RWPE1 (cell line): ENCODE results near the gene MYBBP1A.

ENCODE experiments used
- CTCF ChIA-PET: fragments of 350-600 bp; sonication (Branson Sonifier 250); formaldehyde crosslinking; extraction: SDS; loops from one replicate; lab custom pipeline; 2021; lab: Yijun Ruan, JAX
- POLR2A ChIA-PET: fragments of 400-600 bp; formaldehyde crosslinking; extraction: SDS; loops from one replicate; lab custom pipeline; 2020; ENCODE audit warnings: antibody characterized with exemption; ENCODE audit not compliant: low non-redundant PET; lab: Yijun Ruan, JAX
- DNase-seq: peaks from one replicate; pipeline ENCODE4 v3.0.0; 2012; ENCODE audit warnings: low spot score
- H3K27ac ChIP-seq: fragments of 450-650 bp; 2 replicates; pipeline ENCODE4 v1.5.1; 2017
- TF ChIP-seq, protein P1 (sequence below): fragments of 450-650 bp; conservative IDR thresholded peaks from 2 replicates; pipeline ENCODE4 v1.5.1; 2017; ENCODE audit warnings: low read depth, mild to moderate bottlenecking

Gene MYBBP1A

DNA sequence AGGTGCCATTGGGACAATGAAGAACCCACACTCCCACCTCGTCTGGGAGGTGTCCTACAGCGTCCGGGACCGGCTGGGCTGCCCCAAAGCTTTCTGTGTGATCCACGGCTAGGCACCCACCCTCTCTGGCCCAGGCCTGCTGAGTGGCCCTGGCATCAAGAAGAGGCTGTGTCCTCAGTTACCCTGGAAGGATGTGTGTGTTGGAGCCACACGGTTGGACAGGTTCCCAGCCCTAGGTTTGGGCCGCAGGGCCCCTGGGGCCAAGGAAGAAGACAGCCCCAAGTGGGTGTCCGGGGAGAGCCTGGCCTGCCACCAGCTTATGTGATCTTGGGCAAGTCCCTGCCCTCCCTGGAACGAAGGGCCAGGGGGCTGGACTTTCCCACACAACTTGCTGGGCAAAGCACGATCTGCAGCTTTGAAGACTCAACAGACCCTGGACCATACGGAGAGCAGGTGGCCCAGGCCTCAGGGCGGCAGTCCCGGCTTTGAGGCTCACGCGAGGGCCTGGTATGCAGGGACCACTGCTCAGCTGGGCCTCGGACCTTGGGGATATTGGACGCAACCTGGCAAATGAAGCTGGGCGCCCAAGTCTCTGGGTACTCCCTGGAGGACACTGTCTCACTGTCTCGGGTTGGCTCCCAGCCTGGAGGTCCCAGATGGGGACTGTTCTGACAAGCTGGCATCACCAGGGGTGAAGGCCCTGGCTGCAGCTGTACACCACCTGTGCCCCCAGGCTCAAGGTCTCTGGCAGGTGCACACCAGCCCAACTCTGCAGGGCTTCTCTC lies 17.5 kb downstream of the MYBBP1A start:
- H3K27ac ChIP-seq = peak overlapping the region; percentile 71
- TF ChIP-seq, protein P1, sequence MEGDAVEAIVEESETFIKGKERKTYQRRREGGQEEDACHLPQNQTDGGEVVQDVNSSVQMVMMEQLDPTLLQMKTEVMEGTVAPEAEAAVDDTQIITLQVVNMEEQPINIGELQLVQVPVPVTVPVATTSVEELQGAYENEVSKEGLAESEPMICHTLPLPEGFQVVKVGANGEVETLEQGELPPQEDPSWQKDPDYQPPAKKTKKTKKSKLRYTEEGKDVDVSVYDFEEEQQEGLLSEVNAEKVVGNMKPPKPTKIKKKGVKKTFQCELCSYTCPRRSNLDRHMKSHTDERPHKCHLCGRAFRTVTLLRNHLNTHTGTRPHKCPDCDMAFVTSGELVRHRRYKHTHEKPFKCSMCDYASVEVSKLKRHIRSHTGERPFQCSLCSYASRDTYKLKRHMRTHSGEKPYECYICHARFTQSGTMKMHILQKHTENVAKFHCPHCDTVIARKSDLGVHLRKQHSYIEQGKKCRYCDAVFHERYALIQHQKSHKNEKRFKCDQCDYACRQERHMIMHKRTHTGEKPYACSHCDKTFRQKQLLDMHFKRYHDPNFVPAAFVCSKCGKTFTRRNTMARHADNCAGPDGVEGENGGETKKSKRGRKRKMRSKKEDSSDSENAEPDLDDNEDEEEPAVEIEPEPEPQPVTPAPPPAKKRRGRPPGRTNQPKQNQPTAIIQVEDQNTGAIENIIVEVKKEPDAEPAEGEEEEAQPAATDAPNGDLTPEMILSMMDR = no peak
- no peak for DNase-seq
- ChIA-PET CTCF (interaction anchor here (0.8 to 1.5 kb wide), 3 partner anchors 29 to 85 kb away, joined by 3 to 6 read pairs (median 4); no protein-coding TSS in a partner anchor), POLR2A (no interaction called here)

DNA sequence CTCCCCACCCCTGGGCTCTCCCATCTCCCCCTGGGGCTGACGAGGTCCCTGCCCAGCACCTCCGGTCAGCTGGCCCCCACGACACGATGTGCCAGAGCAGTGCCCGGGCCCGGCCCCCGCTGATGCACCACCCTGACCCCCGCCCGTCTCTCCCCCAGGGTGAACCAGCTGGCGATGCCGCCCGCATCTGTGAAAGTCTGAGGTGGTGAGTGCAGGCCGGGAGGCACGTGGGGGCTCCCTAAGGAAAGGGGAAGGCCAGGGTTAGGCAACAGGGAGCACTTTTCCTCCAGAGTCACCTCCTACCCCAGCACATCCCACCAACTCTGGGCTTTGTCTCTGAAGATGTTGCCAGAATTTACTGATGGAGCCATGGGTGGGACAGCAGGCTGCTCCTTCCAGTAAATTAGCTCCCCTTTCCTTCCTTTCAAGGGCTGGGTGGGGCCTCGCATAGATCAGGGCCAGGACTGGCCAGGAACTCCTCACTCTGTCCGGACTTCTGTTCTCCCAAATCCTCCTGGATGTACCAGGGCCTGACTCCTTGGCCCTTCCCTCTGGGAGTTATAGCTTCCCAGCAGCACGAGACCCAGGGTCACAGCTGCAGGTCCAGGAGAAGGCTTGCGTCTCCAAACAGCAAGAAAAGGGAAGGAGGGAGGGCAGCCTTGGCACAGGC lies 18.3 kb downstream of the MYBBP1A start:
- TF ChIP-seq, protein P1 = no peak
- POLR2A ChIA-PET = interaction anchor here (1.1 kb wide), 1 partner anchor 119 kb away, joined by 3 read pairs; no protein-coding TSS in a partner anchor
- DNase-seq = no peak

DNA sequence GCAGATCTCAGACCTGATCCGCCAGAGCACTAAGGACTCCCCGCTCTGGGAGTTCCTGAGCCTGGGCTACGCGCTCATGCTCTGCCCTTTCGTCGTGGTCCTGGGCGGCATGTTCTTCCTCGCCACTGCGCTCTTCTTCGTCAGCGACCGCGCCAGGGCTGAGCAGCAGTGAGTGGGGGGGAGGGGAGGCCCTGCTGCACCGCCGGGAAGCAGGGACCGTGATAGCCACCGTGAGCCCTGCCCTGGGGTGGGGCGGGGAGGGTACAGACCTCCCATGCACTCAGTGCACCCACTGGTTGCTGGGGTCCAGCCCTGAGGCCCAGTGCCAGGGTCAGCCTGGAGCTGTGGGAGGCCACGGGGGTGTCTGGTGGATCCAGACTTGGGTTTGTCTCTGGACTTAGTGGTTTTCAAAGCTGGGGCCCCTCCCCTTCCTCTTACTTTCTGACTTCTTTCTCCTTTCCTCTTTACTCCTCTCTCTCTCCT lies 18.9 kb downstream of the MYBBP1A start:
- no peak for DNase-seq
- CTCF ChIA-PET = no interaction called here
- TF ChIP-seq, protein P1 = no peak
- POLR2A ChIA-PET = interaction anchor here (1.1 kb wide), 1 partner anchor 118 kb away, joined by 3 read pairs; no protein-coding TSS in a partner anchor
- H3K27ac ChIP-seq = peak overlapping the region; percentile 71

More for the DNA sequence above, 18.3 kb downstream of the MYBBP1A start:
- CTCF ChIA-PET = interaction anchor here (0.8 kb wide), 1 partner anchor 37 kb away, joined by 3 read pairs; no protein-coding TSS in a partner anchor
- H3K27ac ChIP-seq = peak overlapping the region; percentile 71

DNA sequence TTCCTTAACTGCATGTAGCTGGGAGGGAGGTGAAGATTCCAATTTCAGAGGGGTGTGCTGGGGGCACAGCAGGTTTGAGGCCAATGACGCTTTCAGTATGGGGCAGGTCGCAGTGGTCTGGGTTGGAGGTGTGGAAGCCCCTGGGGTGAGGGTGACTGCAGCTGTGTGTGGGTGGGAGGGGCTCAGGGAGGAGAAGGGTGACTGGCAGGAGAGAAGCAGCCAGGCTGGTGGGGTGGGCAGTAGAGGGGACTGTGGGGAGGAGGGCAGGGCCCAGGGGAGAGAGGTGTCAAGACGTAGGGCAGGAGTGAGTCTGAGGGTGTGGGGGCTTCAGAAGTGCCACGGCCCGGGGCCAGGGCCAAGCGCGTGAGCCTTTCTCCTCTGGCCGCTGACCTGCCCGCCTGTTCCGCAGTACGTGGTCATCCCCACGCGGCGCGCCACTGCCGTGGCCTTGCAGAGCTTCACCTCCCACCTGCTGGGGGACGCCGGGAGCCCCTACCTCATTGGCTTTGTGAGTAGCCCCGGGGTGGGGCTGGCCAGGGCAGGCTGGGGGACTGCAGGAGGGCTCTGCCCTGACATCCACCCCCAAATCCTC lies 19.4 kb downstream of the MYBBP1A start:
- CTCF ChIA-PET = interaction anchor here (0.5 kb wide), 1 partner anchor 50 kb away, joined by 3 read pairs; no protein-coding TSS in a partner anchor
- H3K27ac ChIP-seq = peak overlapping the region; percentile 71
- POLR2A ChIA-PET = interaction anchor here (1.1 kb wide), 1 partner anchor 118 kb away, joined by 3 read pairs; no protein-coding TSS in a partner anchor
- TF ChIP-seq, protein P1 = no peak
- no peak for DNase-seq

DNA sequence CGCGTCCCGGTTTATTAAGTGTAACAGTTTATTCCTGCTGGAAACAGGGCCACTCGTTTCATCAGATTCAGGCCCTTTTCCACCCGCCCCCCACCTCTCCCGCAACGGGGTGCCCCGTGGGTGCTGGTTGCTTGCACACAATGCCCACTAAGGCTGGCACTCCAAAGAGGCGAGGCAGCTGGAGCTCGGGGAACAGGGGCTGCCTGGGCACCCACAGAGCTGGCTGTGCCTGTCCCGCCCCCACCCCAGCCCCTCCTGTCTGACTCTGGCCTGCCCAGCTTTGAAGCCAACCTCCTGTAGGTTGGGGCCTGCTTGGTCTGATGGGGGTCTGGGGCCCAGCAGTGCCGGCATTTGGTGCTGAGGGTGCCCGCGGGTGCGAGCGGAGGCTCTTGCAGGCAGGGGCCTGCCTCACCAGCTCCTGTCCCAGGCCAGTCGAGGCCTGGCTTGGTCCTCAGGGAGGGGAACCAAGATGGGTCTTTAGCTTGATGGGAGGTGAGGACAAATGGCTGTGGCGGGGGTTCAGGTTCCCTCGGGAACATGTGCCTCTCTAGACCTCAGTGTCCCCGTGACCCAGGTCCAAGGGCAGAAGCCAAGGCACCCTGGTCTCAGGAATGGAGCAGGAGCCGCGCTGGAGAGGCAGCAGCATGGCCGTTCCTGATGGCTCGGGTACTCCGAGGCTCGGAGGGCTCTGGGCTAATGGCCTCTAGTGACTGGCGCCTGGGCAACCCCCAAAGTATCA lies 20.1 kb downstream of the MYBBP1A start:
- TF ChIP-seq, protein P1 = no peak
- no peak for DNase-seq
- H3K27ac ChIP-seq = peak overlapping the region; percentile 38
- ChIA-PET POLR2A (no interaction called here), CTCF (interaction anchor here (0.5 kb wide), 1 partner anchor 49 kb away, joined by 3 read pairs; no protein-coding TSS in a partner anchor)
